Nephron (organoid): ENCODE measurements around the gene PRODH2.
"Not testable (repeated sequence)": the region's sequence is repeated elsewhere in the genome, so short reads cannot be mapped to it uniquely, and the experiment has no call there.

Experiments used
- H3K27ac Mint-ChIP-seq, 3 experiments: 2 replicates each; pipeline ENCODE4 v1.8.0; 2020; ENCODE audit warnings: mixed read lengths in 3 of 3, mild to moderate bottlenecking in 2 of 3, moderate library complexity in 1 of 3
- H3K27me3 Mint-ChIP-seq: 2 replicates; pipeline ENCODE4 v1.8.0; 2021; ENCODE audit warnings: low read depth, mild to moderate bottlenecking, moderate library complexity, mixed read lengths
- H3K36me3 Mint-ChIP-seq: 2 replicates; pipeline ENCODE4 v1.8.0; 2020; ENCODE audit warnings: low read depth, mixed read lengths
- H3K4me1 Mint-ChIP-seq: 2 replicates; pipeline ENCODE4 v1.8.0; 2020; ENCODE audit warnings: mixed read lengths
- H3K4me3 Mint-ChIP-seq, 3 experiments: 2 replicates each; pipeline ENCODE4 v1.8.0; 2020; ENCODE audit warnings: mild to moderate bottlenecking in 3 of 3, mixed read lengths in 3 of 3, moderate library complexity in 2 of 3
- H3K9me3 Mint-ChIP-seq: 2 replicates; pipeline ENCODE4 v1.8.0; 2020; ENCODE audit warnings: mixed read lengths
- TF ChIP-seq, protein P1 (sequence below), 3 experiments: fragments of 200-600 bp; sonication (generic); IDR thresholded peaks; one replicate each; pipeline ENCODE4 v1.5.0; 2021; ENCODE audit warnings: antibody characterized with exemption in 3 of 3; ENCODE audit not compliant: unreplicated experiment in 3 of 3

The PRODH2 gene

GRCh38 chr19:35844482-35845214, 32.0 kb upstream of the PRODH2 start:
- TF ChIP-seq, protein P1, sequence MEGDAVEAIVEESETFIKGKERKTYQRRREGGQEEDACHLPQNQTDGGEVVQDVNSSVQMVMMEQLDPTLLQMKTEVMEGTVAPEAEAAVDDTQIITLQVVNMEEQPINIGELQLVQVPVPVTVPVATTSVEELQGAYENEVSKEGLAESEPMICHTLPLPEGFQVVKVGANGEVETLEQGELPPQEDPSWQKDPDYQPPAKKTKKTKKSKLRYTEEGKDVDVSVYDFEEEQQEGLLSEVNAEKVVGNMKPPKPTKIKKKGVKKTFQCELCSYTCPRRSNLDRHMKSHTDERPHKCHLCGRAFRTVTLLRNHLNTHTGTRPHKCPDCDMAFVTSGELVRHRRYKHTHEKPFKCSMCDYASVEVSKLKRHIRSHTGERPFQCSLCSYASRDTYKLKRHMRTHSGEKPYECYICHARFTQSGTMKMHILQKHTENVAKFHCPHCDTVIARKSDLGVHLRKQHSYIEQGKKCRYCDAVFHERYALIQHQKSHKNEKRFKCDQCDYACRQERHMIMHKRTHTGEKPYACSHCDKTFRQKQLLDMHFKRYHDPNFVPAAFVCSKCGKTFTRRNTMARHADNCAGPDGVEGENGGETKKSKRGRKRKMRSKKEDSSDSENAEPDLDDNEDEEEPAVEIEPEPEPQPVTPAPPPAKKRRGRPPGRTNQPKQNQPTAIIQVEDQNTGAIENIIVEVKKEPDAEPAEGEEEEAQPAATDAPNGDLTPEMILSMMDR (IDR thresholded peaks at IDR 0.05; ENCODE audit: unreplicated experiment in 3 of 3) = no peak
- H3K36me3 Mint-ChIP-seq = peaks cover 17% of the 10 kb centered on the region
- H3K4me3 Mint-ChIP-seq = peak overlapping the region; percentile 66 to 67 (median 66)
- H3K4me1 Mint-ChIP-seq = peaks cover 20% of the 10 kb centered on the region
- peak overlapping the region in 1 of 3 experiments; percentile 21 for H3K27ac Mint-ChIP-seq
- H3K9me3 Mint-ChIP-seq = peaks cover 8% of the 10 kb centered on the region
- H3K27me3 Mint-ChIP-seq = peaks cover 85% of the 10 kb centered on the region

- TF ChIP-seq, protein P1 (IDR thresholded peaks at IDR 0.05; ENCODE audit: unreplicated experiment in 3 of 3) = no peak
- peaks cover 17% of the 10 kb centered on the region for H3K36me3 Mint-ChIP-seq
- peaks cover 20% of the 10 kb centered on the region for H3K4me1 Mint-ChIP-seq
- H3K27me3 Mint-ChIP-seq = peaks cover 81% of the 10 kb centered on the region
- H3K4me3 Mint-ChIP-seq = peak overlapping the region in 2 of 3 experiments; percentile 42 to 62
- peak overlapping the region in 1 of 3 experiments; percentile 2 for H3K27ac Mint-ChIP-seq
- peaks cover 8% of the 10 kb centered on the region for H3K9me3 Mint-ChIP-seq
These were observed 31.2 kb upstream of the PRODH2 start for GRCh38 chr19:35843676-35844481.

DNA sequence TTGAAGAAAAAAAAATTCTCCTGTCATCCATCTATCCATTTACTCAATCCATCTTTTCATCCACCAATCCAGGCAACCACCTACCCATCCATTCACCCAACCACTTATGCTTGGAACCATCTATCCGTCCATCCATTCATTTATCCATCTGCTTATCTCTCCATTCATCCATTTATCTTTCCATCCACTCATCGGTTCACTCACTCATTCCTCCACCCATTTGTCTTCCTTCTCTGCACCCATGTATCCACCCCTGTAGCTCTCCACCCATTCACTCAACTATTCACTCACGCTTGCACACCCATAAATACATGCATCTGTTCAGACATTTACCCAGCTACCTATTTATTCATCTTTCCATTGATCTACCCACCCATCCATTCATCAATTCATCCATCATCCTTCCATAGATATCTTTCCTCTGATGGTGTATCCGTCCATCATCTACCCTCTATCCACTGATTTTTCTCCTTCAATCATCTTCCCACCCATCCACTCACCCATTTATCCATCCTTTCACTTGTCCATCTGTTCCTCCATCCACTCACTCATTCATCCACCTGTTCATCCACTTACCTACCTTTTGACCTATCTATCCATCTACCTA, 30.1 kb upstream of the PRODH2 start:
- H3K27me3 Mint-ChIP-seq = peaks cover 72% of the 10 kb centered on the region
- H3K27ac Mint-ChIP-seq = no peak overlapping the region
- peaks cover 17% of the 10 kb centered on the region for H3K36me3 Mint-ChIP-seq
- H3K4me1 Mint-ChIP-seq = peaks cover 20% of the 10 kb centered on the region
- H3K4me3 Mint-ChIP-seq = no peak overlapping the region
- TF ChIP-seq, protein P1 (IDR thresholded peaks at IDR 0.05; ENCODE audit: unreplicated experiment in 3 of 3) = no peak
- peaks cover 8% of the 10 kb centered on the region for H3K9me3 Mint-ChIP-seq

- H3K27me3 Mint-ChIP-seq = peaks cover 65% of the 10 kb centered on the region
These were observed 29.4 kb upstream of the PRODH2 start for GRCh38 chr19:35841961-35842595.

GRCh38 chr19:35836096-35836495, 23.5 kb upstream of the PRODH2 start:
- H3K36me3 Mint-ChIP-seq, H3K9me3 Mint-ChIP-seq: not testable (repeated sequence)

More at GRCh38 chr19:35841961-35842595, 29.4 kb upstream of the PRODH2 start:
- peaks cover 8% of the 10 kb centered on the region for H3K9me3 Mint-ChIP-seq
- TF ChIP-seq, protein P1 (IDR thresholded peaks at IDR 0.05; ENCODE audit: unreplicated experiment in 3 of 3) = no peak
- H3K4me3 Mint-ChIP-seq = no peak overlapping the region
- H3K4me1 Mint-ChIP-seq = peaks cover 20% of the 10 kb centered on the region
- no peak overlapping the region for H3K27ac Mint-ChIP-seq
- peaks cover 17% of the 10 kb centered on the region for H3K36me3 Mint-ChIP-seq

DNA sequence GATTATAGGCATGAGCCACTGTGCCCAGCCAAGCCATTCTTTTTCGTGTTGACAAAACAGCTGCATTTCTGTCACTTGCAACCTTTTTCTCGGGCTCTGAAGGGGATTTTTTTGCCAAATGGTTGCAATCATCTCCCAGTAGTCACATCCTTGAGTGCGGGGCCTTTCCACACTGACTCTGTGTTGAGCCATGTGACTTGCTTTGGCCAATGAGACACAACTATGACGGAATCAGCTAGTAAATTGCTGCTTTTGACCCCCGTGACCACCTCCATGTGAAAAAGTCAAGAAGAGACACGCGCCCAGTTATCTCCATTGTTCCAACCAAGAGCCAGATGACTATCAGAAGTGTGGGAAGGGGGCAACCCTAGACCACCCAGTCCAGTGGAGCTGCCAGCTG, 21.3 kb upstream of the PRODH2 start:
- TF ChIP-seq, protein P1 (IDR thresholded peaks at IDR 0.05; ENCODE audit: unreplicated experiment in 3 of 3) = no peak
- H3K27me3 Mint-ChIP-seq = peaks cover 37% of the 10 kb centered on the region
- no peaks in the 10 kb centered on the region for H3K9me3 Mint-ChIP-seq
- H3K36me3 Mint-ChIP-seq = no peaks in the 10 kb centered on the region
- H3K4me3 Mint-ChIP-seq = no peak overlapping the region
- H3K4me1 Mint-ChIP-seq = no peaks in the 10 kb centered on the region
- no peak overlapping the region for H3K27ac Mint-ChIP-seq

More at GRCh38 chr19:35836096-35836495, 23.5 kb upstream of the PRODH2 start:
- not testable (repeated sequence) for H3K27ac Mint-ChIP-seq, H3K4me1 Mint-ChIP-seq, H3K4me3 Mint-ChIP-seq
- peaks cover 38% of the 10 kb centered on the region for H3K27me3 Mint-ChIP-seq
